ENCODE measurements around the gene PDIA5.

DNA sequence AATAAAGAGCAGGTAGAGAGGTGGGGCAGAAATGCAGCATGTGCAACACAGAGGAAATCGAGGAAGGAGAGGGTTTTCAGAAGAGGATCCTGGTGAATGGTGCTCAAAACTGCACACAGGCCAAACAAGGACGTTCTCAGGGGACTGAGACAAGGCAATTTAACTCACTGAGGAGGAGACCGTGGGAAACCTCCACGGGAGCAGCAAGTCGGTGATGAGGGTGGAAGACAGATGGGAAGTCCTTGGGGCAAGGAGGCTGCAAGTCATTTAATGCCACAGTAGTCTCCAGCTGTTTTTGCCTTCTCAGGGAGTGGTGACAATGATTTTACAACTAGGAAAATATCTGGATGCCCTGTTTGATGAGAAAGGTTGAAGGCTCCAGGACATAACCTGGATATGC lies 11.5 kb upstream of the PDIA5 start:
- TF ChIP-seq, protein P1, sequence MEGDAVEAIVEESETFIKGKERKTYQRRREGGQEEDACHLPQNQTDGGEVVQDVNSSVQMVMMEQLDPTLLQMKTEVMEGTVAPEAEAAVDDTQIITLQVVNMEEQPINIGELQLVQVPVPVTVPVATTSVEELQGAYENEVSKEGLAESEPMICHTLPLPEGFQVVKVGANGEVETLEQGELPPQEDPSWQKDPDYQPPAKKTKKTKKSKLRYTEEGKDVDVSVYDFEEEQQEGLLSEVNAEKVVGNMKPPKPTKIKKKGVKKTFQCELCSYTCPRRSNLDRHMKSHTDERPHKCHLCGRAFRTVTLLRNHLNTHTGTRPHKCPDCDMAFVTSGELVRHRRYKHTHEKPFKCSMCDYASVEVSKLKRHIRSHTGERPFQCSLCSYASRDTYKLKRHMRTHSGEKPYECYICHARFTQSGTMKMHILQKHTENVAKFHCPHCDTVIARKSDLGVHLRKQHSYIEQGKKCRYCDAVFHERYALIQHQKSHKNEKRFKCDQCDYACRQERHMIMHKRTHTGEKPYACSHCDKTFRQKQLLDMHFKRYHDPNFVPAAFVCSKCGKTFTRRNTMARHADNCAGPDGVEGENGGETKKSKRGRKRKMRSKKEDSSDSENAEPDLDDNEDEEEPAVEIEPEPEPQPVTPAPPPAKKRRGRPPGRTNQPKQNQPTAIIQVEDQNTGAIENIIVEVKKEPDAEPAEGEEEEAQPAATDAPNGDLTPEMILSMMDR (conservative IDR thresholded peaks at IDR 0.05; ENCODE audit: low read length): no peak
- TF ChIP-seq EZH2phosphoT487 (IDR thresholded peaks at IDR 0.05; ENCODE audit: borderline replicate concordance, low read depth, low read length): no peak
